Amygdala (tissue), 56 donors: Measurements from ENCODE around the gene TOMT.

ENCODE experiments used
- DNase-seq, 56 donors: peaks; one replicate each; lab custom pipeline; 2025; lab: John Stamatoyannopoulos, UW

The TOMT gene

GRCh38 chr11:72157131-72157530 lies 51.4 kb downstream of the TOMT start:
- no peak for DNase-seq
